Muscle of leg (tissue), 11 donors: Measurements from ENCODE around the gene PCCA. TPM values are rescaled to one million over a fixed set of nuclear protein-coding genes. Genes with fewer than 3 reads are reported as not detected.
A peak's percentile ranks its signal among the peaks of the same experiment; 100 is the strongest.
"Not testable (repeated sequence)": the region's sequence is repeated elsewhere in the genome, so short reads cannot be mapped to it uniquely, and the experiment has no call there.

Experiments used
- DNase-seq: peaks from one replicate; pipeline ENCODE4 v3.0.0; 2013
- H3K27ac ChIP-seq: one replicate; pipeline ENCODE4 v1.5.1; 2013; ENCODE audit warnings: mild to moderate bottlenecking, low read length, control low read depth
- H3K27me3 ChIP-seq: one replicate; pipeline ENCODE4 v1.6.1; 2013; ENCODE audit warnings: low read length; ENCODE audit not compliant: control insufficient read depth, insufficient read depth
- H3K36me3 ChIP-seq: one replicate; pipeline ENCODE4 v1.6.1; 2013; ENCODE audit warnings: low read length; ENCODE audit not compliant: control insufficient read depth, insufficient read depth
- H3K4me1 ChIP-seq: one replicate; pipeline ENCODE4 v1.6.1; 2013; ENCODE audit warnings: low read length; ENCODE audit not compliant: control insufficient read depth, insufficient read depth
- H3K4me3 ChIP-seq: one replicate; pipeline ENCODE4 v1.5.1; 2013; ENCODE audit warnings: low read length, control low read depth
- H3K9me3 ChIP-seq: replicated peaks from 2 replicates; pipeline ENCODE4 v1.6.1; 2013; ENCODE audit warnings: low read depth, low read length; ENCODE audit not compliant: control insufficient read depth
- WGBS: methylation state at CpG from one replicate; pipeline ENCODE4 v1.1.5; 2013; ENCODE audit warnings: missing lambda C conversion rate; ENCODE audit not compliant: insufficient coverage; 5-methylcytosine and 5-hydroxymethylcytosine counted together
- polyA plus RNA-seq, 8 donors: library from polyadenylated mRNA; unstranded; fragments of 120-200 nt; gene quantifications; one replicate each; pipeline versions ENCODE4 v1.2.1 to v1.2.3, GENCODE V29; 2013; ENCODE audit warnings: inconsistent platforms in 1 of 8, low replicate concordance in 1 of 8; ENCODE audit not compliant: insufficient read length in 8 of 8, insufficient read depth in 1 of 8
- total RNA-seq: library from RNA; stranded (reverse); fragments of 120-200 nt; gene quantifications from one replicate; pipeline ENCODE4 v1.2.4, GENCODE V29; 2013

PCCA gene
- total and polyA plus RNA-seq, 9 donors, result 23.9 to 35.5 (median 29.5) TPM

GRCh38 chr13:100362781-100363180 lies 273.9 kb downstream of the PCCA start:
- no peak overlapping the region for H3K4me3 ChIP-seq
- H3K36me3 ChIP-seq, result no peaks in the 10 kb centered on the region
- H3K27ac ChIP-seq, result no peak overlapping the region
- no peak for DNase-seq
- no peaks in the 10 kb centered on the region for H3K4me1 ChIP-seq
- H3K9me3 ChIP-seq, result no peaks in the 10 kb centered on the region
- WGBS, result no CpG with 5 or more reads among the region's 1 CpG
- H3K27me3 ChIP-seq, result no peaks in the 10 kb centered on the region

- no peak overlapping the region for H3K4me3 ChIP-seq
- H3K36me3 ChIP-seq, result no peaks in the 10 kb centered on the region
- 35% methylated on average over 2 of the region's 3 CpGs for WGBS
- DNase-seq, result peak; percentile 22
- H3K27me3 ChIP-seq, result no peaks in the 10 kb centered on the region
- H3K27ac ChIP-seq, result no peak overlapping the region
- H3K9me3 ChIP-seq, result no peaks in the 10 kb centered on the region
- no peaks in the 10 kb centered on the region for H3K4me1 ChIP-seq
Observed at GRCh38 chr13:100363285-100363711, 274.4 kb downstream of the PCCA start.

- no CpG with 5 or more reads among the region's 2 CpGs for WGBS
- H3K4me3 ChIP-seq, result no peak overlapping the region
- no peak for DNase-seq
- no peaks in the 10 kb centered on the region for H3K4me1 ChIP-seq
- H3K36me3 ChIP-seq, result no peaks in the 10 kb centered on the region
- no peaks in the 10 kb centered on the region for H3K9me3 ChIP-seq
- no peaks in the 10 kb centered on the region for H3K27me3 ChIP-seq
- H3K27ac ChIP-seq, result no peak overlapping the region
Observed at GRCh38 chr13:100363874-100364273, 275.0 kb downstream of the PCCA start.

GRCh38 chr13:100364591-100364990 lies 275.7 kb downstream of the PCCA start:
- no peaks in the 10 kb centered on the region for H3K36me3 ChIP-seq
- no peak for DNase-seq
- H3K9me3 ChIP-seq, result no peaks in the 10 kb centered on the region
- no peaks in the 10 kb centered on the region for H3K27me3 ChIP-seq
- H3K4me3 ChIP-seq, result no peak overlapping the region
- no peak overlapping the region for H3K27ac ChIP-seq
- no peaks in the 10 kb centered on the region for H3K4me1 ChIP-seq
- WGBS, result no CpG with 5 or more reads among the region's 4 CpGs

GRCh38 chr13:100365680-100366079 lies 276.8 kb downstream of the PCCA start:
- H3K4me3 ChIP-seq, result no peak overlapping the region
- no peaks in the 10 kb centered on the region for H3K36me3 ChIP-seq
- no CpG with 5 or more reads among the region's 3 CpGs for WGBS
- no peaks in the 10 kb centered on the region for H3K9me3 ChIP-seq
- no peaks in the 10 kb centered on the region for H3K4me1 ChIP-seq
- DNase-seq, result no peak
- H3K27me3 ChIP-seq, result no peaks in the 10 kb centered on the region
- H3K27ac ChIP-seq, result no peak overlapping the region

- Histone ChIP-seq H3K4me3 (no peak overlapping the region), H3K36me3 (peaks cover 6% of the 10 kb centered on the region), H3K4me1 (no peaks in the 10 kb centered on the region), H3K27ac (no peak overlapping the region), H3K9me3 (peaks cover 24% of the 10 kb centered on the region), H3K27me3 (no peaks in the 10 kb centered on the region)
- DNase-seq, result no peak
Observed at GRCh38 chr13:100378533-100378932, 289.6 kb downstream of the PCCA start.

- Histone ChIP-seq H3K27ac (no peak overlapping the region), H3K4me1 (no peaks in the 10 kb centered on the region), H3K36me3 (no peaks in the 10 kb centered on the region), H3K4me3 (no peak overlapping the region), H3K27me3 (no peaks in the 10 kb centered on the region), H3K9me3 (peaks cover 17% of the 10 kb centered on the region)
- WGBS, result 75% methylated on average over 5 of the region's 16 CpGs
- no peak for DNase-seq
Observed at GRCh38 chr13:100381595-100382224, 292.8 kb downstream of the PCCA start.

- no peak overlapping the region for H3K27ac ChIP-seq
- peaks cover 11% of the 10 kb centered on the region for H3K9me3 ChIP-seq
- no peaks in the 10 kb centered on the region for H3K36me3 ChIP-seq
- no peaks in the 10 kb centered on the region for H3K27me3 ChIP-seq
- no peak for DNase-seq
- H3K4me1 ChIP-seq, result no peaks in the 10 kb centered on the region
- no peak overlapping the region for H3K4me3 ChIP-seq
Observed at GRCh38 chr13:100382785-100383184, 293.9 kb downstream of the PCCA start.

- Histone ChIP-seq H3K9me3 (no peaks in the 10 kb centered on the region), H3K4me3 (no peak overlapping the region), H3K36me3 (no peaks in the 10 kb centered on the region), H3K4me1 (no peaks in the 10 kb centered on the region), H3K27ac (no peak overlapping the region), H3K27me3 (no peaks in the 10 kb centered on the region)
- WGBS, result no CpG with 5 or more reads among the region's 3 CpGs
- no peak for DNase-seq
Observed at GRCh38 chr13:100387416-100387815, 298.5 kb downstream of the PCCA start.

- not testable (repeated sequence) for H3K36me3 ChIP-seq, H3K4me1 ChIP-seq, DNase-seq, H3K9me3 ChIP-seq, H3K27me3 ChIP-seq, H3K27ac ChIP-seq, H3K4me3 ChIP-seq
- 95% methylated on average over 3 of the region's 5 CpGs for WGBS
Observed at GRCh38 chr13:100388150-100388549, 299.3 kb downstream of the PCCA start.

- Histone ChIP-seq H3K27me3 (no peaks in the 10 kb centered on the region), H3K27ac (no peak overlapping the region), H3K36me3 (no peaks in the 10 kb centered on the region), H3K4me3 (no peak overlapping the region), H3K4me1 (peaks cover 2% of the 10 kb centered on the region), H3K9me3 (no peaks in the 10 kb centered on the region)
- WGBS, result 56% methylated on average over 3 of the region's 4 CpGs
- DNase-seq, result no peak
Observed at GRCh38 chr13:100388923-100389322, 300.0 kb downstream of the PCCA start.
